ENCODE results near the gene NUMB.
A peak's percentile ranks its signal among the peaks of the same experiment; 100 is the strongest.

Gene NUMB

GRCh38 chr14:73231981-73232851 is 226.1 kb downstream of the NUMB start:
- peak; percentile 77 for TF ChIP-seq CTCF (IDR thresholded peaks at IDR 0.05; ENCODE audit: low read depth, low read length, missing control alignments)
- no peak overlapping the region for H3K4me3 ChIP-seq (ENCODE audit: low read depth, low read length)
- DNase-seq (ENCODE audit: low read depth), result no peak

- DNase-seq (ENCODE audit: low read depth), result no peak
- no peak overlapping the region for H3K4me3 ChIP-seq (ENCODE audit: low read depth, low read length)
- TF ChIP-seq CTCF (IDR thresholded peaks at IDR 0.05; ENCODE audit: low read depth, low read length, missing control alignments), result no peak
These were observed 228.3 kb downstream of the NUMB start for GRCh38 chr14:73230051-73230450.

- TF ChIP-seq CTCF (IDR thresholded peaks at IDR 0.05; ENCODE audit: low read depth, low read length, missing control alignments), result no peak
- no peak overlapping the region for H3K4me3 ChIP-seq (ENCODE audit: low read depth, low read length)
- DNase-seq (ENCODE audit: low read depth), result no peak
These were observed 230.2 kb downstream of the NUMB start for GRCh38 chr14:73227812-73228781.

GRCh38 chr14:73225496-73225895 is 232.8 kb downstream of the NUMB start:
- H3K4me3 ChIP-seq (ENCODE audit: low read depth, low read length), result no peak overlapping the region
- TF ChIP-seq CTCF (IDR thresholded peaks at IDR 0.05; ENCODE audit: low read depth, low read length, missing control alignments), result no peak
- DNase-seq (ENCODE audit: low read depth), result no peak
